Fibroblast of peridontal ligament (primary cell): ENCODE measurements around the gene CALN1.

Source experiments
- DNase-seq: peaks from one replicate; pipeline ENCODE4 v3.0.0-alpha.2; 2010; ENCODE audit errors: extremely low read depth

The CALN1 gene

DNA sequence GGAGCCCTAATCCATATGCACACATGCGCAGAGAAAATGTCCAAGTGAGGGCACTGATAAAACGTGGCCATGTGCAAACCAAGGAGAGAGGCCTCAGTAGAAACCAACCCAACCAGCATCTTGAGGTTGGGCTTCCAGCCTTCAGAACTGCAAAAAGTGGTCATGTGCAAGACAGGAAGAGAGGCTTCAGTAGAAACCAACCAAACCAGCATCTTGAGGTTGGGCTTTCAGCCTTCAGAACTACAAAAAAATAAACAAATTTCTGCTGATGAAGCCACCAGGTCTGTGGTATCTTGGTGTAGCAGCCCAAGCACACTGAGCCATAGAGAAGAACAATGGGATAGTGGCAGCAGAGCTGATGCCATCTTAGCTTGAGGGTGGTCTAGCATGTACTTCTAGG, 371.5 kb downstream of the CALN1 start:
- DNase-seq = no peak

DNA sequence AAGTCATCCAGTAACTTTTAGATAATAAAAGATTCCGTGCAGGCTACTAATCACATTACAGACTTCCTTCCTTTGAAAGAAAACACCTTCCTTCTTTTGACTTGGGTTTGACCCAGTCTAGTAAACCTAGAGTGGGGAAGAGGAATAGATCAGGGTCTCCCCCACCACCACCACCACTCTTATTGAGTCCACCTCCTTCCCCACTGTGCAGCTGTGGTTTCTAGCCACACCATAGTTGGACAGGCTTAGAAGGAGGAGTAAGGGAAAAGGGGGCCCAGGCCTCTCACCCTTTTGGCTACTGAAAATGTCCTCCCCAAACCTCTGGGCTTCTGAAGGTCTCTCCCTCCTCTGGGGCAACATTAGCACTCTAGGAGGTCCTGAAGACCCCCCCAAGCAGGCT, 372.7 kb downstream of the CALN1 start:
- no peak for DNase-seq

DNA sequence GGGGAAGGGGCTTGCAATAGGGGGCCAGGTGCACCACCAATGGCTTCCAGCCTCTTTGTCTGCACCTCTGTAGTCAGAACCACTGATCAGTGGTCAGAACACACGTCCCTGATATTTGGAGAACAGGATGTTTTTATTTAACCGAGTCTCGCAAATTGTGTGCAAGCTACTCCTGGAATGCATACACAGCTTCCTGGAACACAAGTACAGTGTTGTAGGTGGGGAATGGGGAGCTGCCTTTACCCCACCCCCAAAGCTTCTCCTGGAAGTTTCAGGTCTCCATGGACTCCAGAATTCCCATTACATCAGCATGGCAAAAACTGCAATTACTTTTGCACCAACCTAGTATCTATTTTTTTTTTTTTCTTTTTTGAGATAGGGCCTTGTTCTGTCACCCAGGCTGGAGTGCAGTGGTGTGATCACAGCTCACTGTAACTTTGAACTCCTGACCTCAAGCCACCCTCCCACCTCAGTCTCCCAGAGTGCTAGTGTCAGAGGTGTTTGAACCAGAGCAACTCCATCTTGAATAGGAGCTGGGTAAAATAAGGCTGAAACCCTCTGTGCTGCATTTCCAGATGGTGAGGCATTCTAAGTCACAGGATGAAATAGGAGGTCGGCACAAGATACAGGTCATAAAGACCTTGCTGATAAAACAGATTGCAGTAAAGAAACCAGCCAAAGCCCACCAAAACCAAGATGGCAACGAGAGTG, 374.0 kb downstream of the CALN1 start:
- no peak for DNase-seq

DNA sequence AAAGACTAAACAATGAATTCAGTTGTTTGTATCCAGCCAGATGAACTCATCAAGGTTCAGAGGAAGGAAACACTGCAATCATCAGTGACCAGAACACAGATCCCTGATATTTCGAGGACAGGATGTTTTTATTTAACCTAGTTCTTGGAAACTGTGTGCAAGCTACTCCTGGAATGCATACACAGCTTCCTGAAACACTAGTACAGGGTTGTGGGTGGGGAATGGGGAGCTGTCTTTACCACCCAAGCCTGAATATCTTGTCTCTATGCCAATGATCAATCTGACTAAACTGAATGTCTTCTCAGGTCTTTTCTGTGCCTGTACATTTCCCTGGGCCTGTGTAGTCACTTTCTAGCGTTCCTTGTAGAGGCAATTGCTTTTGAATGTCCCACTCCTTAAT, 374.6 kb downstream of the CALN1 start:
- DNase-seq = no peak

DNA sequence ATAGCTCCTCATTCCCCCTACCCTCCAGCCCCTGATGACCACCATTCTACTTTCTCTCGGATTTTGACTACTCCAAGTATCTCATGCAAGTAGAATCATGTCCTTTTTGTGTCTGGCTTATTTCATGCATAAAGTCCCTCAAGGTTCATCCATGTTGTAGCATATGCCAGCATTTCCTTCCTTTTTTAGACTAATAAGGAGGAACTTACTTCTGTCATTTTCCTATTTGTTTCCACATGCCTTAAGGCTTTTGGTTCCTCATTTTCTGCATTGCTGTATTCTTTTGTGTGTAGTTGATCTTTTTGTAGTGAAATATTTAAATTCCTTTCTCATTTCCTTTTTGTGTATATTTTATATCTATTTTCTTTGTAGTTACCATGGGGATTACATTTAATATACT, 376.9 kb downstream of the CALN1 start:
- DNase-seq = no peak

DNA sequence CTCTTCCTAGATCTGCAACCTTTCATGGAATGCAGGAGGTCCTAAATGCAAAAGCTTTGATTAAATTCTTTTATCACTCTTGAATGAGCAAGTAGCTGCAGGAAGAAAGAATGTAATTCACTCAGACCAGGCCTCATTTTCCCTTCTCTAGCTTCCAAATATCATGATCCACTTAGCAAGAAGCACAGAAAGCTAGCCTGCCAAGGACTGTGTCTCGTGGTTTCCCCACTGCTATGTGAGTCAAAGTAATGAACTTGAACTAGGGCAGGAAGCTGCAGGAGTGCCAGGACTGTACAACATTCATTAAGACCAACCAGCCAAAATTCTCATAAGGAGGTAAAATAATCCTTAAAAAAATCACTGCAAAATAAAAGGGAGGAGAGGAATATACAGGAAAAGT, 379.2 kb downstream of the CALN1 start:
- peak; percentile 32 for DNase-seq

DNA sequence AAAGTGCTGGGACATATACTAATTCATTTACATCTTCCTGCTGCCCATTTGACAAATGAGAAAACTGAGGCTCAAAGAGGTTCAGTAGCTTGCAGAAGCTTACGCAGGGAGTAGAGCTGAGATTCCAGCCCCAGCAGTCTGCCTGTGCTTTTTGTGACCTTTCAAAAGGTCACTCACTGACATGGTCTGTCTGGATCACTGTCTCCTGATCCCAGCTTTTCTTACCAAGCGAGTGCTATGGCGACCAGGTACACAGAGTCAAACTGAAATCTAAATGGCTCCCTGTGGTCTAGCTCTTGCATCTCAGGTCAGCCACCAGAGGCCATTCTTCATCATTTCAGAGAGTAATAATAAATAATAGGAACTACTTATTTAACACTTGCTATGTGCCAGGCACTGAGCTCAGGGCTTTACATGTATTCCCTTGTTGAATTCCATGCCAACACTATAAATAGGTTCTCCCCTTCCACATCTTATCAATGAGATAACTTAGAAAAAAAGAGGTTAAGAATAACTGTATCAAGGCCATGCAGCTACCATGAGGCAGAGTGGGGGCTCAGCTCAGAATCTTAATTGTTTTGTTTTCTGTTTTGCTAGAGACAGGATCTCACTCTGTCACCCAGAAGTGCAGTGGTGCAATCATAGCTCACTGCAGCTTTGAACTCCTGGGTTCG, 381.0 kb downstream of the CALN1 start:
- no peak for DNase-seq

DNA sequence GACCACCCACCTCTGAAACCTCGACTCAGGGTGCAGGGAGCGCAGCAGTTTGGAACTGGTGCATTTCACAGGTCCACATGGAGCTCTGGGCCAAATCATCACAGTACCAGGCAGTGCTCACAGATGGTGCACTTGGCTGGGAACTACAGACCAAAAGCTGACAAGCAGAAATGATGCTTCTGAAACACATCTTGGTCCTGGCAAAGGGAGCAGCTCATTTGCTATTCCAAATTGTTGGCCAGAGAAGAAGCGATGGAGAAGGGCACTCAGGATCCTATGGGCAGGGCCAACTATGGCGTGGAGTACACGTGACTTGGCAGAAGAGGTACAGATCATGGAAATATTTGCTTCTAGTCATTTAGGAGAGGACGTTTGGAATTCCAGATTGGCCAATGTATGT, 383.9 kb downstream of the CALN1 start:
- DNase-seq = no peak

DNA sequence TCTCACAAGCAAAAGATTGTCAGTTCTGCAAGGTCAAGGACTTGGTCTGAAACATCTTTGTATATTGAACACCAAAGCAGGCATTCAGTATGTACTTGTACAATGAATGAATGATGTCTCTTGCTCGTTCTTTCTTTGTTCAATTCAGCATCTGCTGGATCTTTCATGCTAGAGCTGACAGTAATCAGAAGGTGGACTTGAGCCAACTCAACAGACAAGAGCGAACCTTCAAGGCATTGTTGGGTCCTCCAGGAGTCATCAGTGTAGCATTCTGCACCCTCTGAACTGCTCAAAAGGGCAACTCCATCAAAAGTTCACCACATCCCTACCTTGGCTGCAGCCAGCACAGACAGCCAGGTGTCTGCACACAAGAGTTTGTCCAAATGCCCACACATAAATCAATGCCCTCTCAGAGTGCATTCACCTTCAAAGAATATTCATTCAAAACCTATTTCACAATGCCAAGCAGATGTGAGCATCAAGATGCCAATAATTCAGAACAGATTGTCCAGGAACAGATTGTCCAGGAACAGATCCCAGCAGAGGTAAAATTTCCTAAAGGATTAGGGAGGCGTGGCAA, 386.7 kb downstream of the CALN1 start:
- DNase-seq = no peak

DNA sequence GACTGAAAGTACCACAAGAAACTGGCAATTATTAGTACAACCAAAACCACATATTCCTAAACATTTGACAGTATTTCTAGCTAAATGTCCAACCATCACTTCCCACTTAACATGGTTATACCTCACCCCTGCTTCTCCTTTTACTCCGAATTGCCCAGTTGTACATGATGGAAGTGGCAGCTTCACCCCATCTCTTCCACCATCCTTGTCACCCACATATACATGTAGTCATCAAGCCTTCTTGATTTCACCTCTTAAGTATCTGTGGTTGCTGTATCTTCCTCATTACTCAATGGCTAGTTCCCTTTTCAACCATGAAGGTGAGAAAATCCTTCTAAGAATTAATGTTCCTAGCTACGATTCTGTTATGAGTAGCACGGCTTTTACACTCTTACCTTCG, 388.2 kb downstream of the CALN1 start:
- DNase-seq = no peak

DNA sequence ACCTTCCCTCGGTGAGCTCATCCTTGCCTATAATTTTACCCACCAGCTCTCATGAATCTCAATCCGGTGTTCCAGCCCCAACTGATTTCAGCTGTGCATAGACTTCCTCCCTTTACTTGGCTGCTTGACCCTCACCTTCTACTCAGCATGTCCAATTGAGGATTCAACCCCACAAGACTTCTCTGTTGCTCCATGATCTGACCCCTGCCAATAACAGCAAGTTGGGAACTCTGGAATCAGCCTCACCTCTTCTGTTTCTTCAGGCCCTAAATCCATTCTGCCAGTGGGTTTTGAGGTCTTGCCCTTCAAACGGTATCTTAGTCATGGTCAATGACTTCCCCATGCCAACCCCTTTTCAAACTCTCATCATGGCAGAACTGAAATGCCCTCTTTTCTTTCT, 390.4 kb downstream of the CALN1 start:
- no peak for DNase-seq

DNA sequence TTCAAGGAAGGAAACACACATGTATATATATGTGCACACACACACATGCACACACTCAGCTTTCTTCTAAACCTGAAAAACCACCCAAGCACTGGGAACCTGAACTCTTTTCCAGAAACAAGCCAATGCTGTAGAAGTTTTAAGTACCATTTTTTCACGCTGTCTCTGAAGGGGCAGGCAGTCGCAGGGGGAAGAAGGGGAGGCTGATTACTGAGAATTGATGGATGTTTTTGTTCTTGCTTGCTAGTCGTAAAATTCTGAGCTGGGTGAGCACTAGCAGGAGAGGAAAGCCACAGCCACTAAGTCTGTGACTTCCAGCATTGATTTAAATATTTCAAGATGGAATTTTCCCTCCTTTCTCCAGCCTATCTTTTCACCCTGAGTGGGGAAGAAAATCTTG, 391.8 kb downstream of the CALN1 start:
- no peak for DNase-seq

DNA sequence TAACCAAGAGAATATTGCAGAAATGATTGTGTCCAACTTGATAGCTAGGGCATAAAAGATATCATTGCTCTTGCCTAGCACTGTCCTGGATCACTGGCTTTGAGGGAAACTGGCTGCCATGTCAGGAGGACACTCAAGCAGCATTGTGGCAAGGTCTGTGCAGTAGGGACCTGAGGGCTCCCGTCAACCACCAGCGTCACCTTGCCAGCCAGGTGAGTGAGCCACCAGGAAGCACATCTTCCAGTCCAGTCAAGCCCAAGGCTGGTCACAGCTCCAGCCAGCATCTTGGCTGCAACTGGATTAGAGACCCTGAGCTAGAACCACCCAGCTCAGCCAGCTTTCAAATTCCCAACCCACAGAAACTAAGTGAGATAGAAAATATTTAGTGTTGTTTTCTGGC, 392.7 kb downstream of the CALN1 start:
- DNase-seq = no peak

DNA sequence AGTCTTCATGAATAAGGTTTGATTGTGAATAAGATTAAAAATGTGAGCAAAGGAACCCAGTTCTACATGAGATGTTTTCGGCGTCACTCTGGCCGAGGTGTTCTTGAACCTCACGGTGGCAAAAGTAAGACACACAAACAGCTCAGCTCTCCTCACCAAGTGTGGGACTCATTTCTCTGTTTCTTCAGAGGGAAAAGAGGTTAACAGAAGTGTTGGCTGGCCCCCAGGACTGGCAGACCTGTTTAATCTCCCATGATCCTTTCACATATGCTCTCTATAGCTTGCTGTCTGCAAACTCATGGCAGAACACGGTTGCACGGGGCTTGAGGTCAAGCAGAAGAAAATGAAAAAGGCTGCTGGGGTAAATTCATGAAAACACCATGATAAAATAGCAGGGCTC, 394.4 kb downstream of the CALN1 start:
- no peak for DNase-seq

DNA sequence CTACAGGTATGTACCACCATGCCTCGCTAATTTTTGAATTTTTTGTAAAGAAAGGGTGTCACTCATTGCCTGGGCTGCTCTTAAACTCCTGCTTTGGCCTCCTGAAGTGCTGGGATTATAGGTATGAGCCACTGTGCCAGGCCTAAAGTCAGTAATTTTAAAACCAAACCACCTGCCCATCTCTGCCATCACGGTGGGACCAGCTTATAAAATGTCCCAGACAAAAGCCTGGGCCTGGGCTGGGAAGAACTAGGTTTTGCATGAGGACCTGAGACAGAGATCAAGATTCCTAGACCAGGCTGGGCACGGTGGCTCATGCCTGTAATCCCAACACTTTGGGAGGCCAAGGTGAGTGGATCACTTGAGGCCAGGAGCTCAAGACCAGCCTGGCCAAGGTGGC, 395.6 kb downstream of the CALN1 start:
- DNase-seq = no peak

DNA sequence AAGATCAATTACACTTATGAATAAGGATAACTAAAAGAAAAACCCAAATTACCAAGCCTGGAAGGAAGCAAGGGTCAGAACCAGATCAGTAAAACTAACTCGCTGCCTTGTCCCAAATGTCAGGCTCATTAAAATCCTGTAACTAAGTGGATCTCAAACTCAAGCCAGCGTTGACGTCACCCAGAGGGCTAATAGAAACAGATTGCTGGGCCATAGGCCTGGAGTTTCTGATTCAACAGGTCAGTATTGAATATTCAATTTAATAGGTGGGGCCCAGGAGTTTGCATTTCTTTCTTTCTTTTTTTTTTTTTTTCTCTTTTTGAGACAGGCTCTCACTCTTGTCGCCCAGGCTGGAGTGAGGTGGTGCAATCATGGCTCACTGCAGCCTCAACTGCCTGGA, 397.0 kb downstream of the CALN1 start:
- DNase-seq = no peak

DNA sequence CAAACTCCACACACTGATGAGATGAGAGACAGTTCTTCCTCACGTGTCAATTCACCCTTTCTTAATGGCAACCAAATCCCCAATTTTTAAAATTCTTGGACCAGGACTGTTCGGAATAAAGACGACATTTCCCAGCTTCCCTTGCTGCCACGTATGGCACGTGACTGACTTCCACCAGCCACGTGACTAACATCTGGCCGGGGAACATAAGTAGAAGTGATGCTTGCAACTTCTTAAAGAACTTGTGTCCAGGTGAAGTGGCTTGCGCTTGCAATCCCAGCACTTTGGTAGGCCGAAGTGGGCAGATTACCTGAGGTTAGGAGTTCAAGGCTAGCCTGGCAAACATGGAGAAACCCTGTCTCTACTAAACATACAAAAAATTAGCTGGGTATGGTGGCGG, 405.1 kb downstream of the CALN1 start:
- no peak for DNase-seq

DNA sequence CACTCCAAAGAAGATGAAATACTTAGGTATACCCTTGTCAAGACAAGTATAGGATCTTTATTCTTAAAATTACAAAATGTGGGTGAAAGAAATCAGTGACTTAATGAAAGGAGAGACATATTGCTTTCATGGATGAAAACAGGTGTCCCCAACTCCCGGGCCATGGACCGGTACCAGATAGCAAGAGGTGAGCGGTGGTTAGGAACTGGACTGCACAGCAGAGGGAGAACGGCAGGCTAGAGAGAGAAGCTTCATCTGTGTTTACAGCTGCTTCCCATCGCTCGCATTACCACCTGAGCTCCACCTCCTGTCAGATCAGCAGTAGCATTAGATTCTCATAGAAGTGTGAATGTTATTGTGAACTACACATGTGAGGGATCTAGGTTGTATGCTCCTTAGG, 408.9 kb downstream of the CALN1 start:
- no peak for DNase-seq

DNA sequence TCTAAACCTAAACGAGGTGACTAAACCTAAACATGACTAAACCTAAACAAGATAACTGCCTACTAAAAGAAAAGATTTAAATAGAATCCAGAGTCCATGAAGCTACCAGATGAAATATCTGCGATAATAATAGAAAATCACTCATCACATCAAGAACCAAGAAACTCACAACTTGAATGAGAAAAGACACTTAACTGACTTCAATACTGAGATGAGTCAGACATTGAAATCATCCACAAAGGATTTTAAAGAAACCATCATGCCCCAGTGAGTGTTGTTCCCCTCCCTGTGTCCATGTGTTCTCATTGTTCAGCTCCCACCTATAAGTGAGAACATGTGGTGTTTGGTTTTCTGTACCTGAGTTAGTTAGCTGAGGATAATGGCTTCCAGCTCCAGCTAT, 416.0 kb downstream of the CALN1 start:
- DNase-seq = no peak

DNA sequence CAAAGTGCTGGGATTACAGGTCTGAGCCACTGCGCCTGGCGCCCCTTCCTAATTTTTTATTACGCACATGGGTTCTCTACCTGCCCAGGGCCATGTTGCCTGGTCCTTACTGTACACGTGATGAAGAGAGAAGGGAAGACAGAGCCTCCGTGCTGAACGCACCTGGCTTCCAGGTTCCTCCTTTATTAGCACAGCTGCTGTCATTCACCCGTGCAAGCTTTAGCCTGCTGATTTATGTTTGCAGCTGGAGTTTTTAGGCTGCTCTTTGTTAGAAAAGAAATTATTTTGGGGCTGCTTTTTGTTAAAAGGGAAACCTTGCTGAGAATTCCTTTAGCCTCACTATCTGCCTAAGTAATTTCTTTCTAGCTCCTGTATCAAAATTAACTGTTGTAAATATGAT, 417.0 kb downstream of the CALN1 start:
- DNase-seq = no peak

DNA sequence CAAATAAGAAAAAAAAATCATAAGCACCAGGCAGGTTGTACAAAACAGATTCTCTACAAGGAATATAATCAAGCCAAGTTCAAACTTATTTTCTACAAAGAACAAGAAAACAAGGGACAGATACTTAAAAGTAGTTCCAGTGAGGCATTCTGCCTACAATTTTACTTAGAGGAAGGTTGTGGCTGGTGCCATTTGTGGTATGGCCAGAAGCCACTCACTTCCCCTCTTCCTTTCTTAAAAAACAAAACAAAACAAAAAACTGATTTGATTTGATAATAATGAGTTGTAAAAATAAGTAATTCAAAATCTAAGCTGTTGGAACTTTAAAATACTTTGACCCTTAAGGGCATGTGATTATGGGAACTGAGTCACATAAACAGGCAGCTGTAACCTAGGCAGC, 420.6 kb downstream of the CALN1 start:
- DNase-seq = no peak

DNA sequence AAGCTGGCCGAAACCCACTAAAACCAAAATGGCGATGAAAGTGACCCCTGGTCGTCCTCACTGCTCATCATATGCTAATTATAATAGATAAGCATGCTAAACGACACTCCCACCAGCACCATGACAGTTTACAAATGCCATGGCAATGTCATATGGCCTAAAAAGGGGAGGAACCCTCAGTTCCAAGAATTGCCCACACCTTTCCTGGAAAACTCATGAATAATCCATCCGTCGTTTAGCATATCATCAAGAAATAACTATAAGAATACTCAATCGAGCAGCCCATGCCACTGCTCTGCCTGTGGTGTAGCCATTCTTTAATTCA, 422.0 kb downstream of the CALN1 start:
- no peak for DNase-seq

DNA sequence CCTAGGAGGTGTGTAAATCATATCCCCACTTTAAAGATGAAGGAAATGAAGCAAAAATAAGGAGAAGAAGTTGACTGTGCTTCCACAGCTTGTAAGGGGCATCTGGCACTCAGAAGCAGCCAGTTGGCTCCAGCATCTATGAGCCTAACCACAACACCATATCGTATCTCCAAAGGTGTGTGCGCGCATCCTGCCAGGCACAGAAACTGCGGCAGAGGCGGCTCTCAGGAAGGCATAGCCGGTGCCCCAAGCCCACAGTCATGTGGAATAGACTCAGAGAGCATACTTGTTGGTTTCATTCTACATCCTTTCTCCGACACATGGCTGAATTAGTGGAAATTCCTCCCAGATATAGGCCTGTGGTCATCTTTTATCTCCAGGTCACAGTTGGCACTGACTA, 423.9 kb downstream of the CALN1 start:
- DNase-seq = no peak
